Kidney (tissue), 14 donors: ENCODE measurements around the gene HGFAC. TPM values are rescaled to one million over a fixed set of nuclear protein-coding genes. Genes with fewer than 3 reads are reported as not detected.

ENCODE experiments used
- DNase-seq, 5 donors: peaks; one replicate each; pipeline ENCODE4 v3.0.0-alpha.2; 2013 to 2020
- FAIRE-seq: peaks from 2 replicates; lab custom pipeline; 2012; peaks lifted over from hg19 to GRCh38; lab: Jason Lieb, UNC
- H3K27ac ChIP-seq, 2 donors: one replicate each; pipeline ENCODE4 v1.7.0; 2013; ENCODE audit warnings: low read depth in 2 of 2, low read length in 2 of 2, inconsistent platforms in 1 of 2
- H3K27me3 ChIP-seq: one replicate; pipeline ENCODE4 v1.7.1; 2013; ENCODE audit warnings: low read length, inconsistent platforms; ENCODE audit not compliant: control insufficient read depth, insufficient read depth
- H3K36me3 ChIP-seq, 3 donors: one replicate each; pipeline versions ENCODE4 v1.7.0 to v1.7.1; 2013; ENCODE audit warnings: low read length in 3 of 3, control low read depth in 1 of 3, inconsistent platforms in 1 of 3; ENCODE audit not compliant: insufficient read depth in 3 of 3, control insufficient read depth in 2 of 3
- H3K4me1 ChIP-seq, 3 donors: one replicate each; pipeline versions ENCODE4 v1.7.0 to v1.7.1; 2013; ENCODE audit warnings: low read length in 3 of 3, inconsistent platforms in 1 of 3, low read depth in 1 of 3; ENCODE audit not compliant: control insufficient read depth in 2 of 3, insufficient read depth in 2 of 3
- H3K4me3 ChIP-seq, 3 donors: one replicate each; pipeline versions ENCODE4 v1.7.0 to v1.8.1; 2013; ENCODE audit warnings: low read length in 3 of 3, control low read depth in 1 of 3, inconsistent platforms in 1 of 3
- H3K9ac ChIP-seq, 3 donors: one replicate each; pipeline versions ENCODE4 v1.7.0 to v1.7.1; 2013; ENCODE audit warnings: low read length in 3 of 3, control low read depth in 1 of 3, inconsistent platforms in 1 of 3
- H3K9me3 ChIP-seq, 3 donors: one replicate each; pipeline versions ENCODE4 v1.7.0 to v1.7.1; 2013; ENCODE audit warnings: low read length in 3 of 3, control low read depth in 1 of 3, inconsistent platforms in 1 of 3; ENCODE audit not compliant: control insufficient read depth in 2 of 3, insufficient read depth in 1 of 3
- CTCF ChIP-seq: IDR thresholded peaks from 3 replicates; pipeline ENCODE4 v1.5.1; 2012; ENCODE audit warnings: mild to moderate bottlenecking, moderate library complexity, borderline replicate concordance; ENCODE audit not compliant: insufficient read depth; ENCODE audit errors: extremely low read depth
- intact Hi-C: fragments of 100-400 bp; cut with DNase I; formaldehyde crosslinking; loops from one replicate; pipeline ENCODE4 v1.11.1; 2022
- polyA plus RNA-seq: library from polyadenylated mRNA; stranded (reverse); fragments of 350-450 nt; fragmentation: Illumina TruSeq; extraction: RNeasy Lipid Tissue Mini Kit (QIAGEN cat#74804); gene quantifications from one replicate; pipeline ENCODE4 v1.2.3, GENCODE V29; 2014; ENCODE audit warnings: low read depth, low replicate concordance; ENCODE audit not compliant: insufficient read depth
- total RNA-seq: library from RNA; stranded (reverse); fragmentation: NEBNext Ultra II Directional; extraction: Animal tissue kit (Norgen Biotek cat#: 25700); gene quantifications from one replicate; pipeline ENCODE4 v1.2.1, GENCODE V29; 2021
- donor health status: control.
- donor health status: control.
- donor health status: control.
- donor health status: control.
- donor health status: control.
- donor health status: DM: yes; HTN: yes; CAD: no.
- donor health status: Normal renal cell carcinoma (clear cell type).

HGFAC gene
- total and polyA plus RNA-seq, 2 donors from 2014 or later: 0.86 to 1.6 TPM

GRCh38 chr4:3473181-3473950 lies 31.6 kb downstream of the HGFAC start:
- no peak overlapping the region for H3K9ac ChIP-seq

GRCh38 chr4:3473996-3474765 lies 32.4 kb downstream of the HGFAC start:
- Histone ChIP-seq H3K4me1 (no peaks in the 10 kb centered on the region), H3K9me3 (no peaks in the 10 kb centered on the region), H3K4me3 (no peak overlapping the region), H3K36me3 (no peaks in the 10 kb centered on the region), H3K27ac (no peak overlapping the region), H3K27me3 (no peaks in the 10 kb centered on the region), H3K9ac (no peak overlapping the region)
- peak in 1 of 5 donors; percentile 23 for DNase-seq
- intact Hi-C loops: no loop called here
- TF ChIP-seq CTCF: no peak
- FAIRE-seq: no peak

More at GRCh38 chr4:3473181-3473950, 31.6 kb downstream of the HGFAC start:
- Histone ChIP-seq H3K4me3 (no peak overlapping the region), H3K27me3 (no peaks in the 10 kb centered on the region), H3K27ac (no peak overlapping the region), H3K36me3 (no peaks in the 10 kb centered on the region), H3K9me3 (peaks cover 0 to 4% (median 0%) of the 10 kb centered on the region in 3 donors), H3K4me1 (peaks cover 0 to 3% (median 0%) of the 10 kb centered on the region in 3 donors)
- no peak for TF ChIP-seq CTCF
- FAIRE-seq (no peak), DNase-seq (peak in 1 of 5 donors; percentile 60)
- intact Hi-C loops: no loop called here

GRCh38 chr4:3475041-3475712 lies 33.4 kb downstream of the HGFAC start:
- no peak overlapping the region for H3K27ac ChIP-seq
- no peak for FAIRE-seq
- TF ChIP-seq CTCF: no peak
- no peaks in the 10 kb centered on the region for H3K9me3 ChIP-seq
- no peak overlapping the region for H3K9ac ChIP-seq
- DNase-seq: peak in 1 of 5 donors; percentile 37
- no peaks in the 10 kb centered on the region for H3K36me3 ChIP-seq
- H3K4me3 ChIP-seq: no peak overlapping the region
- intact Hi-C loops: no loop called here
- no peaks in the 10 kb centered on the region for H3K4me1 ChIP-seq
- H3K27me3 ChIP-seq: no peaks in the 10 kb centered on the region
